ENCODE results near the gene AATF.

AATF gene

GRCh38 chr17:36922175-36922574, 26.6 kb upstream of the AATF start:
- ChIA-PET CTCF (no interaction called here), POLR2A (no interaction called here)
- no peaks in the 10 kb centered on the region for H3K9me3 ChIP-seq (ENCODE audit: control extremely low read depth in 1 of 5, control insufficient read depth in 4 of 5, insufficient read depth in 2 of 5, low read depth in 1 of 5, low read length in 4 of 5)
- no peak for DNase-seq
- peaks cover 9 to 81% (median 40%) of the 10 kb centered on the region in 5 experiments for H3K27me3 ChIP-seq (replicated peaks in 2 of 5; ENCODE audit: control insufficient read depth in 4 of 5, insufficient read depth in 5 of 5, low read length in 4 of 5)
- no peak overlapping the region for H3K4me3 ChIP-seq (ENCODE audit: control insufficient read depth in 1 of 7, extremely low read depth in 1 of 7, insufficient read depth in 4 of 7, low read depth in 2 of 7, low read length in 6 of 7)
- H3K4me1 ChIP-seq (ENCODE audit: control extremely low read depth in 1 of 4, control insufficient read depth in 4 of 4, insufficient read depth in 4 of 4, low read length in 3 of 4) = no peaks in the 10 kb centered on the region
- no peaks in the 10 kb centered on the region for H3K36me3 ChIP-seq (ENCODE audit: control insufficient read depth in 4 of 4, insufficient read depth in 4 of 4, low read length in 3 of 4)
- H3K27ac ChIP-seq (ENCODE audit: insufficient read depth in 1 of 2, low read depth in 1 of 2, low read length in 2 of 2, poor library complexity in 1 of 2, severe bottlenecking in 2 of 2) = no peak overlapping the region

DNA sequence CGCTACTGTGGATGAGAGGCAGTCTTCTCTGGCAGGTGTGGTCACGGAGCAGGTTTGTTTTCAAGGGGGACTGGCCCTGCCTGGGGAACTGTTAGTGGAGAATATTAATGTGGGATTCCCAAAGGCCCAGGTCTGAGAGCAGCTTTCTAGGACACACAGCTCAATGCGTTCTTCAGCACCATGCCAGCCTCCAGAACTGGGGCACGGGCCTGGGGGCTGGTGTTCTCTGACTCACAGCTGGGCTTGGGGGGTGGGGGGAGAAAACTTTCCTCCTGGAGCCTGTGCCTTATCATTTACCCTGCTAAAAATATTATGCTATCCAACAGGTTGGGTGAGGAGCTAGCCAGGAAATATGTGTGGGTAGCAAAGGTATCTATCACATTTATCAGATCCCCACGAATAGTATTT, 24.9 kb upstream of the AATF start:
- WGBS (ENCODE audit: insufficient coverage) = no CpG with 5 or more reads among the region's 5 CpGs
- H3K4me1 ChIP-seq (ENCODE audit: control extremely low read depth in 1 of 4, control insufficient read depth in 4 of 4, insufficient read depth in 4 of 4, low read length in 3 of 4) = peaks cover 0 to 9% (median 8%) of the 10 kb centered on the region in 4 experiments
- no peak overlapping the region for H3K27ac ChIP-seq (ENCODE audit: insufficient read depth in 1 of 2, low read depth in 1 of 2, low read length in 2 of 2, poor library complexity in 1 of 2, severe bottlenecking in 2 of 2)
- ChIA-PET CTCF (interaction anchor here (1.4 kb wide), 1 partner anchor 28 kb away, joined by 7 read pairs; no protein-coding TSS in a partner anchor), POLR2A (no interaction called here)
- DNase-seq = no peak
- H3K36me3 ChIP-seq (ENCODE audit: control insufficient read depth in 4 of 4, insufficient read depth in 4 of 4, low read length in 3 of 4) = no peaks in the 10 kb centered on the region
- H3K4me3 ChIP-seq (ENCODE audit: control insufficient read depth in 1 of 7, extremely low read depth in 1 of 7, insufficient read depth in 4 of 7, low read depth in 2 of 7, low read length in 6 of 7) = no peak overlapping the region
- H3K27me3 ChIP-seq (replicated peaks in 2 of 5; ENCODE audit: control insufficient read depth in 4 of 5, insufficient read depth in 5 of 5, low read length in 4 of 5) = peaks cover 9 to 87% (median 47%) of the 10 kb centered on the region in 5 experiments
- no peaks in the 10 kb centered on the region for H3K9me3 ChIP-seq (ENCODE audit: control extremely low read depth in 1 of 5, control insufficient read depth in 4 of 5, insufficient read depth in 2 of 5, low read depth in 1 of 5, low read length in 4 of 5)

GRCh38 chr17:36926226-36926625, 22.5 kb upstream of the AATF start:
- CTCF ChIA-PET = interaction anchor here (0.6 to 1.0 kb wide), 3 partner anchors 11 to 66 kb away, joined by 3 read pairs; no protein-coding TSS in a partner anchor
- Histone ChIP-seq H3K27ac (ENCODE audit: insufficient read depth in 1 of 2, low read depth in 1 of 2, low read length in 2 of 2, poor library complexity in 1 of 2, severe bottlenecking in 2 of 2) (no peak overlapping the region), H3K27me3 (replicated peaks in 2 of 5; ENCODE audit: control insufficient read depth in 4 of 5, insufficient read depth in 5 of 5, low read length in 4 of 5) (peaks cover 3 to 87% (median 53%) of the 10 kb centered on the region in 5 experiments), H3K4me3 (ENCODE audit: control insufficient read depth in 1 of 7, extremely low read depth in 1 of 7, insufficient read depth in 4 of 7, low read depth in 2 of 7, low read length in 6 of 7) (no peak overlapping the region), H3K4me1 (ENCODE audit: control extremely low read depth in 1 of 4, control insufficient read depth in 4 of 4, insufficient read depth in 4 of 4, low read length in 3 of 4) (peaks cover 0 to 9% (median 8%) of the 10 kb centered on the region in 4 experiments), H3K9me3 (ENCODE audit: control extremely low read depth in 1 of 5, control insufficient read depth in 4 of 5, insufficient read depth in 2 of 5, low read depth in 1 of 5, low read length in 4 of 5) (no peaks in the 10 kb centered on the region), H3K36me3 (ENCODE audit: control insufficient read depth in 4 of 4, insufficient read depth in 4 of 4, low read length in 3 of 4) (no peaks in the 10 kb centered on the region)
- no peak for DNase-seq
- POLR2A ChIA-PET = no interaction called here
- WGBS (ENCODE audit: insufficient coverage) = no CpG with 5 or more reads among the region's 3 CpGs

- Histone ChIP-seq H3K36me3 (ENCODE audit: control insufficient read depth in 4 of 4, insufficient read depth in 4 of 4, low read length in 3 of 4) (no peaks in the 10 kb centered on the region), H3K27ac (ENCODE audit: insufficient read depth in 1 of 2, low read depth in 1 of 2, low read length in 2 of 2, poor library complexity in 1 of 2, severe bottlenecking in 2 of 2) (no peak overlapping the region), H3K9me3 (ENCODE audit: control extremely low read depth in 1 of 5, control insufficient read depth in 4 of 5, insufficient read depth in 2 of 5, low read depth in 1 of 5, low read length in 4 of 5) (peaks cover 0 to 2% (median 0%) of the 10 kb centered on the region in 5 experiments), H3K4me1 (ENCODE audit: control extremely low read depth in 1 of 4, control insufficient read depth in 4 of 4, insufficient read depth in 4 of 4, low read length in 3 of 4) (peaks cover 0 to 9% (median 8%) of the 10 kb centered on the region in 4 experiments), H3K27me3 (replicated peaks in 2 of 5; ENCODE audit: control insufficient read depth in 4 of 5, insufficient read depth in 5 of 5, low read length in 4 of 5) (peaks cover 3 to 87% (median 53%) of the 10 kb centered on the region in 5 experiments), H3K4me3 (ENCODE audit: control insufficient read depth in 1 of 7, extremely low read depth in 1 of 7, insufficient read depth in 4 of 7, low read depth in 2 of 7, low read length in 6 of 7) (no peak overlapping the region)
- CTCF ChIA-PET = interaction anchor here (0.6 to 1.0 kb wide), 3 partner anchors 11 to 65 kb away, joined by 3 read pairs; no protein-coding TSS in a partner anchor
- WGBS (ENCODE audit: insufficient coverage) = 100% methylated on average over 1 of the region's 2 CpGs
- no peak for DNase-seq
- POLR2A ChIA-PET = no interaction called here
Observed at GRCh38 chr17:36926701-36927100, 22.1 kb upstream of the AATF start.

GRCh38 chr17:36928471-36929345, 20.0 kb upstream of the AATF start:
- no peaks in the 10 kb centered on the region for H3K36me3 ChIP-seq (ENCODE audit: control insufficient read depth in 4 of 4, insufficient read depth in 4 of 4, low read length in 3 of 4)

DNA sequence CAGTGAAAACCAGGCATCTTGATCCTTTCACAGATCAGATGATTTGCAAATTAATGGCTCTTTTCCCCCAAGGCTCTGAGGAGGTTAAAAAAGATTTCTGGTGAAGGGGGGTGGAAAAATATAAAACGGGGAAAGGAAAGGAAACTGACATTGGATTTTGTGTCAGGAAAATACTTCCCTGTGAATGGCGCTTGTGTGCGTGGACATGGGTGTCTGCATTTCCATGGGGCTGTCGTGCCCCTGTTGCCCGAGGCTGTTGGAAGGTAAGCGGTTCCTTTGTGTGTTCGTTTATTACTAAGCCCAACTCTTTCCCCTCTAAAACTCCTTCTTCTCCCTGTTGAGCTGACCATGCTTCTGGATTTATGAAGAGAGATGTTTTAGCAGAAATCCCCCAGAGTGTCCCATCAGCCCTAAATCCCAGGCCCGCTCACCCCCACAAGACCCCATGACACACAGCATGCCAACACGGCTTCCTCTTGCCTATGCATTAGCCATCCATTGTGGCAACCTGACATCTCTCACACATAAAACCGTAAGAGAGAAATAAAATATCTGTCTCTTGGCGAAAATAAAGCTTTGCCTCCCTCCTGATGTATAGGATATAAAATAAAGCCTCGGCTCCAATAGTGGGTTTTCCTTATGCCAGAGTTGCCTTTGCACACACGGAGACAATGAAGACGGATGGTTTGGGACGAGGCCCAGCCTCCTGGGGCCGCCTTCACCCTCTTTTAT, 18.7 kb upstream of the AATF start:
- peaks cover 3 to 97% (median 69%) of the 10 kb centered on the region in 5 experiments for H3K27me3 ChIP-seq (replicated peaks in 2 of 5; ENCODE audit: control insufficient read depth in 4 of 5, insufficient read depth in 5 of 5, low read length in 4 of 5)
- H3K4me1 ChIP-seq (ENCODE audit: control extremely low read depth in 1 of 4, control insufficient read depth in 4 of 4, insufficient read depth in 4 of 4, low read length in 3 of 4) = peaks cover 0 to 40% (median 19%) of the 10 kb centered on the region in 4 experiments
- H3K27ac ChIP-seq (ENCODE audit: insufficient read depth in 1 of 2, low read depth in 1 of 2, low read length in 2 of 2, poor library complexity in 1 of 2, severe bottlenecking in 2 of 2) = no peak overlapping the region
- POLR2A ChIA-PET = no interaction called here
- no peaks in the 10 kb centered on the region for H3K36me3 ChIP-seq (ENCODE audit: control insufficient read depth in 4 of 4, insufficient read depth in 4 of 4, low read length in 3 of 4)
- WGBS (ENCODE audit: insufficient coverage) = 31% methylated on average over 7 of the region's 16 CpGs
- no peak overlapping the region for H3K4me3 ChIP-seq (ENCODE audit: control insufficient read depth in 1 of 7, extremely low read depth in 1 of 7, insufficient read depth in 4 of 7, low read depth in 2 of 7, low read length in 6 of 7)
- CTCF ChIA-PET = interaction anchor here (1.1 kb wide), 1 partner anchor 11 kb away, joined by 3 read pairs; no protein-coding TSS in a partner anchor
- peaks cover 0 to 2% (median 0%) of the 10 kb centered on the region in 5 experiments for H3K9me3 ChIP-seq (ENCODE audit: control extremely low read depth in 1 of 5, control insufficient read depth in 4 of 5, insufficient read depth in 2 of 5, low read depth in 1 of 5, low read length in 4 of 5)
- no peak for DNase-seq

More at GRCh38 chr17:36928471-36929345, 20.0 kb upstream of the AATF start:
- H3K27me3 ChIP-seq (replicated peaks in 2 of 5; ENCODE audit: control insufficient read depth in 4 of 5, insufficient read depth in 5 of 5, low read length in 4 of 5) = peaks cover 3 to 89% (median 60%) of the 10 kb centered on the region in 5 experiments
- POLR2A ChIA-PET = no interaction called here
- peaks cover 0 to 27% (median 12%) of the 10 kb centered on the region in 4 experiments for H3K4me1 ChIP-seq (ENCODE audit: control extremely low read depth in 1 of 4, control insufficient read depth in 4 of 4, insufficient read depth in 4 of 4, low read length in 3 of 4)
- CTCF ChIA-PET = no interaction called here
- WGBS (ENCODE audit: insufficient coverage) = 48% methylated on average over 6 of the region's 13 CpGs
- no peak for DNase-seq
- H3K27ac ChIP-seq (ENCODE audit: insufficient read depth in 1 of 2, low read depth in 1 of 2, low read length in 2 of 2, poor library complexity in 1 of 2, severe bottlenecking in 2 of 2) = no peak overlapping the region
- peaks cover 0 to 2% (median 0%) of the 10 kb centered on the region in 5 experiments for H3K9me3 ChIP-seq (ENCODE audit: control extremely low read depth in 1 of 5, control insufficient read depth in 4 of 5, insufficient read depth in 2 of 5, low read depth in 1 of 5, low read length in 4 of 5)
- no peak overlapping the region for H3K4me3 ChIP-seq (ENCODE audit: control insufficient read depth in 1 of 7, extremely low read depth in 1 of 7, insufficient read depth in 4 of 7, low read depth in 2 of 7, low read length in 6 of 7)

All from common myeloid progenitor, CD34-positive (primary cell).